AML-193 (cell line): ENCODE results near the gene DGUOK.
"Not testable (repeated sequence)": the region's sequence is repeated elsewhere in the genome, so short reads cannot be mapped to it uniquely, and the experiment has no call there.

Experiments used
- DNase-seq, 2 experiments: peaks; one replicate each; lab custom pipeline; 2025; lab: John Stamatoyannopoulos, UW

Gene DGUOK

GRCh38 chr2:73901143-73901542, 25.5 kb upstream of the DGUOK start:
- DNase-seq, result no peak

DNA sequence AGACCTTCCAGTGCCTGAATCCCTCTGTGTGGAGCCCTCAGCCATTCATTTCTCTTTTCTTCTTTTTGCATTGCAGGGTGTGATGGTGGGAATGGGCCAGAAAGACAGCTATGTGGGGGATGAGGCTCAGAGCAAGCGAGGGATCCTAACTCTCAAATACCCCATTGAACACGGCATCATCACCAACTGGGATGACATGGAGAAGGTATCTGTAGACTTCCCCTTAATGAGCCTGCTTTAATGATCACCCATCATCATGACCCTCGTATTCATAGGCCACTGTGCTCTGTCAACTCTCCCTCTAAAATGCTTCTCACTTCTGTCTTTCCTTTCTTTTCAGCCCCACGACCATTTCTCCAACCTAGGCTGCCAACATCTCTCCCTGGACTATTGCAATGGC, 24.4 kb upstream of the DGUOK start:
- DNase-seq, result no peak

DNA sequence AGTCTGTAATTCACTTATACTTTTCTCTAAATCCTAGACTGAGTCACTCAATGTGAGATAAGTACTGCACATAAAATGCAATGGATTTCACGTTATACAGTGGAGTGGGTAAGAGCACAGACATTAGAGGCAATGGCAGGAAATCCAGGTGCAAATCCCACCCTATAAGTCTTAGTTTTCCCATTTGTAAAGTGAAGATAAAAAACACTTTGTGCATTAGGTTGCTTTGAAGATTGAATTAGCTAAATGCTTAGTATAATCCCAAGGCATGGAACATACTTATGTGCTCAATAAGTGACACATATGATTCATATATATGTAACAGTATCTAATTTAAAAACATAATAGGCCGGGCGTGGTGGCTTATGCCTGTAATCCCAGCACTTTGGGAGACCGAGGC, 23.4 kb upstream of the DGUOK start:
- DNase-seq, result no peak

GRCh38 chr2:73903949-73904613, 22.6 kb upstream of the DGUOK start:
- not testable (repeated sequence) for DNase-seq

GRCh38 chr2:73904952-73905351, 21.7 kb upstream of the DGUOK start:
- no peak for DNase-seq

DNA sequence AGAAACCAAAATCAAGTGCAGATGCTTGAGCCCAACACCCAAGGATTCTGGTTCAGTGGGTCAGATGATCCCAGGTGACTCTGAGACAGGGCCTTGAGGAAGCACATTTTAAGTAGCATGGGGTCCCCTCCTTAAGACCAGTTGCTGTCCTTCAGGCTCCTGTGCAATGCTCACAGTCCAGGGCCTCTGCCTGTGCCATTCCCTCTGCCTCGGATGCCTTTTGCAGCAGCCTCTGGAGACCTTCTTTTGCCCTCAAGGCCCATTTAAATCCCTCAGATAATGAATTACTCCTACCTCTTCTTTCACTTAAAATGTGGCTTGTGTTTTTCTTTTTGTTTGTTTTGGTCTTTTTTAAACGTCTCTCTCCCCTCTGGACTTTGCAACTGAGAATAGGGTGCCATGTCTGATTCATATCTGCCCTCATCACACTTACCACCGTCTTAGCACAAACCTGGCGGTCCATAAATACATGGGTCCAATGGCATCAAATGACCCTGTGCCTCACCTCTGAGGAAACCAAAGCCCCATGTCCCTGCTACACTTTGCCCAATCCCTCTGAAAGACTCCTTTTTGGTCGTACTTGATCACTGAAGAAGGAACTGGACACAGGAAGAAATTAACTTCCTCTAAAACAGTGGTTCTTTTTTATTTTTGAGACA, 19.7 kb upstream of the DGUOK start:
- peak; percentile 8 to 16 for DNase-seq

DNA sequence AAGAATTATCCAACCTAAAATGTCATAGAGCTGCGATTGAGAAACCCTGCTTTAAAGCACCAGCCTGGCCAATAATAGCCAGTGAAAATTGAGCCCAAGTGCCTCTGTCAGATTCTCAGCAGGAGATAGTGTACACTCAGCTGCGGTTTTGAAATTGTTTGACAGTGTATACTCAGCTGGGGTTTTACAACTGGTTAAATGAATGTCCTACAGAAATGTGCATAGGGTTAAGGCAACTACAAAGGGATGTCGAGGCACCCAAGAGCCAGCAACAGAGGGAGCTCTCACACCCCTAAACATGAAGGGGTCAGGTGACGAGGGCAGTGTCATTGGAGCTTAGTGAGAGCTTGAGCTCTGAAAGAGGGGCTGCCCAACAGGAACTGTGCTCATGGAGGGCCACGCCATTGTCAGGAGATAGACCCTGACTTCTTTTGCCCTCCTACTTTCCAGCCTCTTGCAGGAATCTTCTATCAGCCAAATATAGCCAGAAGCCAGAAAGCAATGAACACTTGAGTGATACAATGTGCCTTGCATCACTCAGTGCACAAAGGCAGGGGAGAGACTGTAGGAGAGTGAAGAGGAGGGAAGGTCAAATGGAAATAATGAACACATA, 18.7 kb upstream of the DGUOK start:
- DNase-seq, result peak in 1 of 2 experiments; percentile 21

- DNase-seq, result no peak
These were observed 17.7 kb upstream of the DGUOK start for GRCh38 chr2:73908689-73909652.

- DNase-seq, result no peak
These were observed 15.7 kb upstream of the DGUOK start for GRCh38 chr2:73910873-73911547.

- DNase-seq, result no peak
These were observed 15.0 kb upstream of the DGUOK start for GRCh38 chr2:73911548-73912208.

- DNase-seq, result no peak
These were observed 13.1 kb upstream of the DGUOK start for GRCh38 chr2:73913414-73914054.

GRCh38 chr2:73914667-73915066, 12.0 kb upstream of the DGUOK start:
- DNase-seq, result no peak

- DNase-seq, result no peak
These were observed 11.2 kb upstream of the DGUOK start for GRCh38 chr2:73915437-73915993.

DNA sequence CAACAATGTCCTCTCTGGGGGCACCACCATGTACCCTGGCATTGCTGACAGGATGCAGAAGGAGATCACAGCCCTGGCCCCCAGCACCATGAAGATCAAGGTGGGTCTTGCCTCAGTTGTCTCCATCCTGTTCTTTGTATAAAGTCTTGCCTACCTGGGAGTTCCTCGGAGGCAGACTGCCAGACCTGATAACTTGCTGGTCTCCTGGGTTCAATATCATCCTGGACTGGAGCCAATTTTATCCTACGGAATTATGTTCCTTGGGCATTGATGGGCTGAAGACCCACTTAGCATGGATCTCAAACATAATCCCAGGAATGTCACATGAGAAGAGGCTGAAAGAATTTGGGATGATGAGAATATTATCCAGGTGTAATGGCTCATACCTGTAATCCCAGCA, 10.0 kb upstream of the DGUOK start:
- DNase-seq, result no peak

- DNase-seq, result no peak
These were observed 9.4 kb upstream of the DGUOK start for GRCh38 chr2:73917296-73917695.

DNA sequence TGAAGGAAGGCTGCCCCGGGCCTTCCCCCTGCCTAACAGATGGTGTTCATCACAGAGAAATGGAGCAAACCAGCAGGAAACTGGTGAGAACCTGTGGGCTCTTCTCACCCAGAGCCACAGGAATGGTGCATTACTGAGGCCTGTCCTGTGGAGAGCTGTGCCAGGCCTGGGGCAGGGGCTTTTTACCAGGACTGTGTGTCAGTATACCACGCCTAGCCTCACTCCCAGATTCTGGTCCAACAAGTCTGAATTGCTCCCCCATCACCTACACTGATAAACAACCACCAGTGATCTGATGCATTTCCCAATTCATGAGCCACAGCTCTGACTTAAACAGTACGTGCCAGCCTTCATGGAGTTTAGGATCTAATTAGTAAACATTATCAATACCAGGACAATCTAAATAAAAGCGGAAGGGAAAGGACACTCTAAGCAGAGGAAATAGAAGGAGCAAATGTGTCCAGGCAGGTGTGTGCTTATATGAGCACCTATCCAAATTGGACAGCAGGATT, 8.9 kb upstream of the DGUOK start:
- no peak for DNase-seq

- no peak for DNase-seq
These were observed 7.8 kb upstream of the DGUOK start for GRCh38 chr2:73918856-73919255.

- no peak for DNase-seq
These were observed 7.0 kb upstream of the DGUOK start for GRCh38 chr2:73919596-73920228.
